ENCODE data around the gene ANXA11. TPM values are rescaled to one million over a fixed set of nuclear protein-coding genes. Genes with fewer than 3 reads are reported as not detected.
A peak's percentile ranks its signal among the peaks of the same experiment; 100 is the strongest.

Gene ANXA11
- total and polyA plus RNA-seq, 9 of the 15 experiments (the other 6 are each of a cell fraction or from before 2014, with no cell fraction given): 43.6 to 212 (median 109) TPM

DNA sequence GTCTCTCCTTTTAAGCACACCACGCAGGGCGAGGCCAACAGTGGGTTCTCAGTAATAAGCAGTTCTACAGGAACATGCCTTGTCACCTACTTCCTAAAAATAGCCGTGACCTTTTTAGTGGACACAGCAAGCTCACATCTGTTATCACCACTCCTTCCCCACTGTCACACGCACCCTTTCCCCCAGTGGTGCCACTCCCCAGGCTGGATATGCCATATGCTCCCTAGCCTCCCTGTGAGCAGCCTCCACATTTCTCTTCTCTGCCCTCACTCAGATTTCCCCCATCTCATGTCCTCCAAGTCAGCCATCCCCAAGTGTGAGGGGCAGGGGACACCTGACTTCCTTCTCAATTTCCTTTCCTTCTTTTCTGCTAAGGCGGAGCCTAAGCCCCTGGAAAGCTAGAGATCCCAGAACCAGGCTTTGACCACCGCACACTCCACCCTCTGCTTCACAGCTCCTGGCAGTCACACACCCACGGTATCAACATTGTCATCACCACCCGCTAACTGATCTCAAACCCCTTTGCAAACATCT lies 3.7 kb downstream of the ANXA11 start (continued):
- peak; percentile 62 for TF ChIP-seq BHLHE40 (IDR thresholded peaks at IDR 0.05; ENCODE audit: low read length)
- 0 out of 4 replicates have a peak, but pooled peaks of 1 of the 2 experiments have one; percentile 16 for TF ChIP-seq TEAD1 (CRISPR knock-in tag; IDR thresholded peaks at IDR 0.05)
- no peak for TF ChIP-seq E2F4 (CRISPR knock-in tag; IDR thresholded peaks at IDR 0.05; ENCODE audit: low read depth)
- TF ChIP-seq ZNF639 (CRISPR knock-in tag; conservative IDR thresholded peaks at IDR 0.05 in 1 of 2, IDR thresholded peaks at IDR 0.05 in 1 of 2): peak in 1 of 2 experiments; percentile 32; a peak in 1 of 4 replicates
- no peak; the same call in 1 of the 2 replicates for TF ChIP-seq SREBF1 (IDR thresholded peaks at IDR 0.05; ENCODE audit: borderline replicate concordance, low read depth, low read length)
- no peak for TF ChIP-seq CAMTA2 (CRISPR knock-in tag; conservative IDR thresholded peaks at IDR 0.05)
- no peak; the same call in 1 of the 2 replicates for TF ChIP-seq GATAD2B (IDR thresholded peaks at IDR 0.05; ENCODE audit: borderline replicate concordance)
- TF ChIP-seq, protein P1, sequence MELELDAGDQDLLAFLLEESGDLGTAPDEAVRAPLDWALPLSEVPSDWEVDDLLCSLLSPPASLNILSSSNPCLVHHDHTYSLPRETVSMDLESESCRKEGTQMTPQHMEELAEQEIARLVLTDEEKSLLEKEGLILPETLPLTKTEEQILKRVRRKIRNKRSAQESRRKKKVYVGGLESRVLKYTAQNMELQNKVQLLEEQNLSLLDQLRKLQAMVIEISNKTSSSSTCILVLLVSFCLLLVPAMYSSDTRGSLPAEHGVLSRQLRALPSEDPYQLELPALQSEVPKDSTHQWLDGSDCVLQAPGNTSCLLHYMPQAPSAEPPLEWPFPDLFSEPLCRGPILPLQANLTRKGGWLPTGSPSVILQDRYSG (tag; conservative IDR thresholded peaks at IDR 0.05; ENCODE audit: low read depth): no peak
- TF ChIP-seq, protein P2, sequence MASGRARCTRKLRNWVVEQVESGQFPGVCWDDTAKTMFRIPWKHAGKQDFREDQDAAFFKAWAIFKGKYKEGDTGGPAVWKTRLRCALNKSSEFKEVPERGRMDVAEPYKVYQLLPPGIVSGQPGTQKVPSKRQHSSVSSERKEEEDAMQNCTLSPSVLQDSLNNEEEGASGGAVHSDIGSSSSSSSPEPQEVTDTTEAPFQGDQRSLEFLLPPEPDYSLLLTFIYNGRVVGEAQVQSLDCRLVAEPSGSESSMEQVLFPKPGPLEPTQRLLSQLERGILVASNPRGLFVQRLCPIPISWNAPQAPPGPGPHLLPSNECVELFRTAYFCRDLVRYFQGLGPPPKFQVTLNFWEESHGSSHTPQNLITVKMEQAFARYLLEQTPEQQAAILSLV (tag; IDR thresholded peaks at IDR 0.05): no peak
- no peak for TF ChIP-seq ZNF609 (CRISPR knock-in tag; IDR thresholded peaks at IDR 0.05; ENCODE audit: borderline replicate concordance)
- TF ChIP-seq TCF7 (IDR thresholded peaks at IDR 0.05; ENCODE audit: borderline replicate concordance): no peak
- TF ChIP-seq ZBED1 (IDR thresholded peaks at IDR 0.05): no peak
- no peak for TF ChIP-seq THRB (CRISPR knock-in tag; conservative IDR thresholded peaks at IDR 0.05)
- no peak for TF ChIP-seq ARID3B (CRISPR knock-in tag; IDR thresholded peaks at IDR 0.05; ENCODE audit: borderline replicate concordance)

All from K562 (cell line).